Osteoblast (primary cell): Measurements from ENCODE around the gene ARMC6. TPM values are rescaled to one million over a fixed set of nuclear protein-coding genes. Genes with fewer than 3 reads are reported as not detected.

ENCODE experiments used
- DNase-seq: peaks from one replicate; pipeline ENCODE4 v3.0.0; 2011; ENCODE audit warnings: low spot score, mixed read lengths; ENCODE audit not compliant: insufficient read length; ENCODE audit errors: missing footprints
- H2AFZ ChIP-seq: 2 replicates; pipeline ENCODE4 v1.6.0; 2011; ENCODE audit warnings: mild to moderate bottlenecking, low read length
- H3K27ac ChIP-seq: 2 replicates; pipeline ENCODE4 v1.5.1; 2011; ENCODE audit warnings: mild to moderate bottlenecking, low read depth, low read length, moderate library complexity
- H3K27me3 ChIP-seq: 2 replicates; pipeline ENCODE4 v1.6.0; 2012; ENCODE audit warnings: mild to moderate bottlenecking, control low read depth, inconsistent platforms, low read length, moderate library complexity; ENCODE audit not compliant: insufficient read depth
- H3K36me3 ChIP-seq: 2 replicates; pipeline ENCODE4 v1.5.1; 2011; ENCODE audit warnings: mild to moderate bottlenecking, low read length, control low read depth, moderate library complexity; ENCODE audit not compliant: insufficient read depth
- H3K4me1 ChIP-seq: 2 replicates; pipeline ENCODE4 v1.5.1; 2011; ENCODE audit warnings: mild to moderate bottlenecking, low read length, control low read depth, moderate library complexity; ENCODE audit not compliant: insufficient read depth
- H3K4me2 ChIP-seq: 2 replicates; pipeline ENCODE4 v1.6.0; 2011; ENCODE audit warnings: mild to moderate bottlenecking, low read length; ENCODE audit not compliant: insufficient read depth
- H3K4me3 ChIP-seq: fragments of 200-600 bp; sonication (generic); 3 replicates; pipeline ENCODE4 v1.5.1; 2012; ENCODE audit warnings: mild to moderate bottlenecking, low read length, inconsistent platforms; ENCODE audit not compliant: insufficient read depth
- H3K79me2 ChIP-seq: 2 replicates; pipeline ENCODE4 v1.6.0; 2012; ENCODE audit warnings: mild to moderate bottlenecking, low read length, control low read depth, inconsistent platforms; ENCODE audit not compliant: insufficient read depth
- H3K9me3 ChIP-seq: 2 replicates; pipeline ENCODE4 v1.5.1; 2011; ENCODE audit warnings: low read depth, low read length, control low read depth
- H4K20me1 ChIP-seq: 2 replicates; pipeline ENCODE4 v1.6.0; 2012; ENCODE audit warnings: mild to moderate bottlenecking, low read length, control low read depth; ENCODE audit not compliant: insufficient read depth
- CTCF ChIP-seq: IDR thresholded peaks from 2 replicates; pipeline ENCODE4 v1.5.1; 2011; ENCODE audit warnings: mild to moderate bottlenecking, low read depth, low read length, moderate library complexity; ENCODE audit errors: extremely low read depth
- total RNA-seq: library from RNA; depleted of rRNA; stranded (reverse); fragments of >200 nt; gene quantifications from 2 replicates; pipeline ENCODE4 v1.2.3, GENCODE V29; 2012

Gene ARMC6
- total RNA-seq, 1 donor, result 38.4 TPM

GRCh38 chr19:19052921-19053320 is 19.5 kb downstream of the ARMC6 start:
- Histone ChIP-seq H3K4me1 (no peaks in the 10 kb centered on the region), H3K27me3 (no peaks in the 10 kb centered on the region), H3K4me2 (no peak overlapping the region), H3K9me3 (no peaks in the 10 kb centered on the region), H2AFZ (no peak overlapping the region), H4K20me1 (peaks cover 2% of the 10 kb centered on the region), H3K4me3 (no peak overlapping the region), H3K27ac (no peak overlapping the region), H3K79me2 (no peaks in the 10 kb centered on the region), H3K36me3 (peaks cover 57% of the 10 kb centered on the region)
- DNase-seq, result peak; percentile 37
- TF ChIP-seq CTCF, result no peak

- Histone ChIP-seq H3K9me3 (no peaks in the 10 kb centered on the region), H3K79me2 (no peaks in the 10 kb centered on the region), H3K4me3 (no peak overlapping the region), H4K20me1 (peaks cover 2% of the 10 kb centered on the region), H3K36me3 (peaks cover 63% of the 10 kb centered on the region), H3K27ac (no peak overlapping the region), H3K4me1 (no peaks in the 10 kb centered on the region), H2AFZ (no peak overlapping the region), H3K27me3 (no peaks in the 10 kb centered on the region), H3K4me2 (no peak overlapping the region)
- peak; percentile 64 for TF ChIP-seq CTCF
- DNase-seq, result peak; percentile 89
Observed at GRCh38 chr19:19053508-19054314, 20.3 kb downstream of the ARMC6 start.

- H3K27ac ChIP-seq, result no peak overlapping the region
- H2AFZ ChIP-seq, result no peak overlapping the region
- no peak overlapping the region for H3K4me3 ChIP-seq
- no peaks in the 10 kb centered on the region for H3K4me1 ChIP-seq
- TF ChIP-seq CTCF, result no peak
- no peaks in the 10 kb centered on the region for H3K27me3 ChIP-seq
- H3K9me3 ChIP-seq, result no peaks in the 10 kb centered on the region
- peaks cover 64% of the 10 kb centered on the region for H3K36me3 ChIP-seq
- peaks cover 2% of the 10 kb centered on the region for H4K20me1 ChIP-seq
- no peak overlapping the region for H3K4me2 ChIP-seq
- no peak for DNase-seq
- H3K79me2 ChIP-seq, result no peaks in the 10 kb centered on the region
Observed at GRCh38 chr19:19054315-19054938, 21.0 kb downstream of the ARMC6 start.

- H2AFZ ChIP-seq, result no peak overlapping the region
- peak; percentile 50 for DNase-seq
- peaks cover 2% of the 10 kb centered on the region for H4K20me1 ChIP-seq
- no peaks in the 10 kb centered on the region for H3K9me3 ChIP-seq
- H3K27ac ChIP-seq, result no peak overlapping the region
- H3K4me3 ChIP-seq, result no peak overlapping the region
- no peaks in the 10 kb centered on the region for H3K79me2 ChIP-seq
- H3K4me2 ChIP-seq, result no peak overlapping the region
- no peak for TF ChIP-seq CTCF
- H3K27me3 ChIP-seq, result no peaks in the 10 kb centered on the region
- H3K4me1 ChIP-seq, result no peaks in the 10 kb centered on the region
- peaks cover 70% of the 10 kb centered on the region for H3K36me3 ChIP-seq
Observed at GRCh38 chr19:19054939-19055440, 21.6 kb downstream of the ARMC6 start.
